Upper lobe of right lung (tissue), 1 donor: ENCODE measurements around the gene KLHL13. TPM values are rescaled to one million over a fixed set of nuclear protein-coding genes. Genes with fewer than 3 reads are reported as not detected.
"Not testable (repeated sequence)": the region's sequence is repeated elsewhere in the genome, so short reads cannot be mapped to it uniquely, and the experiment has no call there.

ENCODE experiments used
- ATAC-seq: fragments of 200-7000 bp; cut with Tn5 transposase; one replicate; pipeline ENCODE4 v1.9.1; 2020; ENCODE audit warnings: mild to moderate bottlenecking, moderate library complexity
- DNase-seq: peaks from one replicate; pipeline ENCODE4 v3.0.0-alpha.2; 2020
- H3K27ac ChIP-seq: fragments of 200-600 bp; one replicate; pipeline ENCODE4 v1.8.0; 2022
- H3K27me3 ChIP-seq: fragments of 200-600 bp; one replicate; pipeline ENCODE4 v1.8.0; 2022; ENCODE audit warnings: mild to moderate bottlenecking
- H3K36me3 ChIP-seq: fragments of 200-600 bp; one replicate; pipeline ENCODE4 v1.8.0; 2022
- H3K4me1 ChIP-seq: fragments of 200-600 bp; one replicate; pipeline ENCODE4 v1.8.0; 2022
- H3K4me3 ChIP-seq: fragments of 200-600 bp; one replicate; pipeline ENCODE4 v1.8.0; 2022; ENCODE audit warnings: mild to moderate bottlenecking
- H3K9me3 ChIP-seq: fragments of 200-600 bp; one replicate; pipeline ENCODE4 v1.8.0; 2022
- intact Hi-C: fragments of 100-400 bp; cut with DNase I; formaldehyde crosslinking; loops from one replicate; pipeline ENCODE4 v1.11.0; 2022
- total RNA-seq: library from RNA; stranded (reverse); fragmentation: NEBNext Ultra II Directional; extraction: Animal tissue kit (Norgen Biotek cat#: 25700); gene quantifications from one replicate; pipeline ENCODE4 v1.2.1, GENCODE V29; 2021
- TF ChIP-seq, protein P1 (sequence below): fragments of 200-600 bp; IDR thresholded peaks from one replicate; pipeline ENCODE4 v1.8.0; 2022; ENCODE audit warnings: antibody characterized with exemption
- donor health status: DM: no; HTN: yes; CAD: no; lungs with severe emphysema.

Gene KLHL13
- total RNA-seq, 1 donor from 2014 or later = 0.58 TPM

DNA sequence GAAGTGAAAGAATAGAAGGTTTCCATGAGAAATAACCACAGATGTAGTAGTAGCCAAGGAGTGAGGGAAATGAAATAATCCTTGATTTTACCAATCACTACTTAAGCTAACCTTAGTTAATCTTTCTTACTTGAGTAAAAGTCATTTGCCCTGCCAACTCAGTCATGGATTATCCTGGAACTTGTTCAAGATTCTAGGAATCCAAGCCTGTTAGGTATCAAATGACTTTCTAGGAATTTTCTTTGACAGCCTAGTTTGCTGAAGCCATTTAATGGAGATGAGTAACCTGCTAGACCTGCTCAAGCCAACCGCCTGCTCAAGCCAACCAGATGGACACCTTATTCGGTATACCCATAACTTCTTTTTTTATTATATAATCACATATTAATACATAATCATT lies 180.5 kb downstream of the KLHL13 start:
- DNase-seq = no peak
- Histone ChIP-seq H3K27me3 (no peaks in the 10 kb centered on the region), H3K4me1 (no peaks in the 10 kb centered on the region), H3K36me3 (no peaks in the 10 kb centered on the region), H3K4me3 (no peak overlapping the region), H3K9me3 (no peaks in the 10 kb centered on the region), H3K27ac (no peak overlapping the region)
- ATAC-seq = no peak
- TF ChIP-seq, protein P1, sequence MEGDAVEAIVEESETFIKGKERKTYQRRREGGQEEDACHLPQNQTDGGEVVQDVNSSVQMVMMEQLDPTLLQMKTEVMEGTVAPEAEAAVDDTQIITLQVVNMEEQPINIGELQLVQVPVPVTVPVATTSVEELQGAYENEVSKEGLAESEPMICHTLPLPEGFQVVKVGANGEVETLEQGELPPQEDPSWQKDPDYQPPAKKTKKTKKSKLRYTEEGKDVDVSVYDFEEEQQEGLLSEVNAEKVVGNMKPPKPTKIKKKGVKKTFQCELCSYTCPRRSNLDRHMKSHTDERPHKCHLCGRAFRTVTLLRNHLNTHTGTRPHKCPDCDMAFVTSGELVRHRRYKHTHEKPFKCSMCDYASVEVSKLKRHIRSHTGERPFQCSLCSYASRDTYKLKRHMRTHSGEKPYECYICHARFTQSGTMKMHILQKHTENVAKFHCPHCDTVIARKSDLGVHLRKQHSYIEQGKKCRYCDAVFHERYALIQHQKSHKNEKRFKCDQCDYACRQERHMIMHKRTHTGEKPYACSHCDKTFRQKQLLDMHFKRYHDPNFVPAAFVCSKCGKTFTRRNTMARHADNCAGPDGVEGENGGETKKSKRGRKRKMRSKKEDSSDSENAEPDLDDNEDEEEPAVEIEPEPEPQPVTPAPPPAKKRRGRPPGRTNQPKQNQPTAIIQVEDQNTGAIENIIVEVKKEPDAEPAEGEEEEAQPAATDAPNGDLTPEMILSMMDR = no peak
- intact Hi-C loops = no loop called here

DNA sequence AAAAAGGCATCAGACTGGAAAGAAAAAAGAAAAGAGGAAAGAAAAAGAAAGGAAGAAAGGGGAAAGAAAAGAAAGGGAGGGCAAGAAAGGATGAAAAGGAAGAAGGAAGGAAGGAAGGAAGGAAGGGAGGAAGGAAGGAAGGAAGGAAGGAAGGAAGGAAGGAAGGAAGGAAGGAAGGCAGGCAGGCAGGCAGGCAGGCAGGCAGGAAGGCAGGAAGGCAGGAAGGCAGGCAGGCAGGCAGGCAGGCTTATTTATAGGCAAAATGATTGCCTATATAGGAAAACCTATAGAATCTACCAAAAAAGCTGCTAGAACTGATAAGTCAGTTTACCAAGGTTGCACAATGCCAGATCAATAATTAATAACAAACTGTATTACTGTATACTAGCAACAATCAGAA lies 186.5 kb downstream of the KLHL13 start:
- H3K27ac ChIP-seq, H3K4me3 ChIP-seq, H3K4me1 ChIP-seq, H3K27me3 ChIP-seq, H3K36me3 ChIP-seq, intact Hi-C loops, ATAC-seq, DNase-seq, H3K9me3 ChIP-seq: not testable (repeated sequence)

DNA sequence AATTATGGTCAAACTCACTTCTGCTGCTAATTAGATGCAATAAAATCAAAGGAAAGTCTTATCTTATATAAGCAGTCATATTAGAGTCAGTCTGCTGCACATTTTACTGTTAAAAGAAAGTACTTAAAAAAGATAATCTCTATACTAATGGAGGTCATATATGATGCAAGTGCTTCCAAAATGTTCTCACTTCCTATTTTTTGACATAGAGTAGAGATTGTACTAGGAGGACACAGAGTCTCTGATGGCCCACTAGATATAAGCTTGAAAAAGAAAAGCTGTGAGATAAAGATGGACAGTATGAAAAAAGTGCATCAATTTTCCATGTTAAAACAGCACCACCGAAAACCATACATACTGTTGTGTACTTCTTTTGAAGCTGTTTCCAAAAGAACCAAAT lies 196.9 kb downstream of the KLHL13 start:
- ATAC-seq (no peak), DNase-seq (no peak)
- Histone ChIP-seq H3K9me3 (no peaks in the 10 kb centered on the region), H3K27me3 (no peaks in the 10 kb centered on the region), H3K27ac (no peak overlapping the region), H3K4me1 (no peaks in the 10 kb centered on the region), H3K36me3 (no peaks in the 10 kb centered on the region), H3K4me3 (no peak overlapping the region)
- TF ChIP-seq, protein P1 = no peak
- intact Hi-C loops = no loop called here

DNA sequence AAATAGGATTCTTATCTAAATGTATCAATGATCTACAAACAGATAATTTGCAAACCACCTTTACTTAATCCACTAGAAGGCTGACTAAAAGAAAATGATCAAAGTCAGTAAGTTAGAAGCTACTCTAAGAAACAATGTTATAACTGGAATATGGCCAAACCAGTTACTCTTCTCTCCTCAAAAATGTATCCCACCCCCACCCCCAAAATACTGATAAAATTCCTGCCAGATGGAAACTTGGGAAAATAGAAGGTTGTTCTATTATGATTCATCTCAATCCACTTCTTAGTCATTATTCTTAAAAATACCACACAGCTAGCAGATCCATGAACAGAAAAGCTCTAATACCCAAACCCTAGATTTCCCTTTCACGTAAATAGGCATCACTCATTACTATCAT lies 206.4 kb downstream of the KLHL13 start:
- ATAC-seq = no peak
- TF ChIP-seq, protein P1 = no peak
- Histone ChIP-seq H3K27ac (no peak overlapping the region), H3K4me3 (no peak overlapping the region), H3K9me3 (no peaks in the 10 kb centered on the region), H3K4me1 (no peaks in the 10 kb centered on the region), H3K36me3 (no peaks in the 10 kb centered on the region), H3K27me3 (no peaks in the 10 kb centered on the region)
- intact Hi-C loops = no loop called here
- DNase-seq = no peak

DNA sequence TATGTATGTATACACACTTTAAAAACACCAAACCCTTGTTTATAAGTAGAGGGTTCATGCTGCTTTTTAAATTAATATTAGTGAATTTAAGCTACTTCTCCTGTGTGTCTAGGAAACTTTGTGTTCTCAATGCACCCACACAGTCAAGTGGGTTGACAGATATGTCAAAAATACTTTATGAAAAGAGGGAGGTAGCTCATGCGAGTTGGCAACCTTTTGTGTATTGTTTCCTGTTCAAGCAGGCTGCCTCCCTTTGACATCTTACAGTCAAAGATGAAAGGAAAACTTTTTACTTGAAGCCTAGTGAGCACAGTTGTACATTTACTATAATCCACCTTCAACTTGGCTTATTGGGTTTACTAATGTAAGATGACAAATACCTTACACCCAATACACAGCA lies 218.4 kb downstream of the KLHL13 start:
- Histone ChIP-seq H3K36me3 (no peaks in the 10 kb centered on the region), H3K27ac (no peak overlapping the region), H3K4me3 (no peak overlapping the region), H3K4me1 (no peaks in the 10 kb centered on the region), H3K9me3 (no peaks in the 10 kb centered on the region), H3K27me3 (no peaks in the 10 kb centered on the region)
- intact Hi-C loops = no loop called here
- ATAC-seq = no peak
- TF ChIP-seq, protein P1 = no peak
- DNase-seq = no peak

DNA sequence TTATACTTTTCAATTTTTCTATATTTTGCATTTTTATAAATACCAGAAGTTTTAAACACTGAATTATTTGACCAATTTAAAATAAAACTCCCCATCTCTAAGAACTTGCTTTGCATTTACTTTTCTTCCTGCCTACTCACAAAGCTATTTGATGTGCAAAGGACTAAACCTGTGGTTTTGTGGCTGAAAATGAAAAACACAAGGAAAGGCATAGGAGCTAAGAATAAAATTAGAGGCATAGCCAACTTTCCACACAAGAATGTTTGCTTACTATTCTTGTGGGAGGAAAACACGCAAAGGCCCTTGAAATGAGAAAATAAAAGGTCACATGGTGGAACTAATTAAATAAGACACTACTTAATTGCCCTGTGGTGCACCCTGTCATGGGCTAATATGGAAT lies 221.2 kb downstream of the KLHL13 start:
- Histone ChIP-seq H3K4me3 (no peak overlapping the region), H3K9me3 (no peaks in the 10 kb centered on the region), H3K27ac (no peak overlapping the region), H3K27me3 (no peaks in the 10 kb centered on the region), H3K4me1 (no peaks in the 10 kb centered on the region), H3K36me3 (no peaks in the 10 kb centered on the region)
- no peak for ATAC-seq
- TF ChIP-seq, protein P1 = no peak
- intact Hi-C loops = no loop called here
- no peak for DNase-seq
